ENCODE measurements around the gene EFNA1. TPM values are rescaled to one million over a fixed set of nuclear protein-coding genes. Genes with fewer than 3 reads are reported as not detected.

The EFNA1 gene
- total RNA-seq, 1 donor = 21.3 TPM

- no peak for DNase-seq (ENCODE audit: low read depth in 2 of 3, low spot score in 2 of 3)
Observed at GRCh38 chr1:155123801-155124200, 3.9 kb upstream of the EFNA1 start.

DNA sequence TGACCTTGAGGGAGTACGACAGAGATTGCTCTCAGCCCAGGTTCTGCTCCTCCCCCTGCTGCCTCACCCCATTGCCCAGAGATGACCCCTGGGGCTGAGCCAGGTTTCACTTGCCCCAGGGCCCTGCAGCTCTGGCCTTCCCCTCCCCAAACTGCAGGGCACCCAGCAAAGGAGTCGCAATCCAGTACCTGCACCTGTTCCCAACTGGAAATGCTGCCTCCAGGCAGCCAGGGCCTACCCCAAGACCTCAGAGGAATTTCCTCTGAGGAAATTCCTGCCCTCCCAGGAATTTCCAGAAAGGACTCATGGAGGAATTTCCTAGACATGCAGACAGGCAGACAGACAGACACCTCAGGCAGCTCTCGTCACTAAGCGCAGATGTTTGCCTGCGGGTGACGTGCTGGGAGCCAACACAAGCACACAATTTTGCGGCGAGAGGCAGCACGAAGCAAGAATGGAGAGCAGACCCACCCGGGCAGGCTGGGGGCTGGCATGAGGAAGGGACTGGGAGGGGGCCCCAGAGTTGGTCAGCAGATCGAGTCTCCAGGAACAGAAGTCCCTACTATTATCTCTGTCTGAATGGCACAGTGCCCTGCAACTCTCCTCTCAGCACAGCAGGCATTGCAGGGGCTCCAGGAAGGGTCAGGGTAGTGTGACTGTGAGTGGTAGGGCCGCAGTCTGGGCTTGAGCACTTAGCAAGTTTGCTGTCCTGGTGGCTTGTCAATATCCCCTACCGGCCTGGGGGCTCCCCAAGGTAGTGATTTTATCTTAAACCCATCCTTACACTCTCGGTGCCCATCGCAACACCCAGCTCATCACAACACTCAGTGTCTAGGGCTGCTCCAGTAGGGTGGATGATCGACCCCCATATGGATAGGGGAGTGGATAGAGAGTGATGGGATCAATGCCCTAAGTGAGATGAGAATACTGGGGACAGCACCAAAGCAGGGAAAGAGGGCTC is 2.9 kb upstream of the EFNA1 start:
- DNase-seq (ENCODE audit: low read depth in 2 of 3, low spot score in 2 of 3) = no peak

GRCh38 chr1:155125511-155125945 is 2.1 kb upstream of the EFNA1 start:
- no peak for DNase-seq (ENCODE audit: low read depth in 2 of 3, low spot score in 2 of 3)

DNA sequence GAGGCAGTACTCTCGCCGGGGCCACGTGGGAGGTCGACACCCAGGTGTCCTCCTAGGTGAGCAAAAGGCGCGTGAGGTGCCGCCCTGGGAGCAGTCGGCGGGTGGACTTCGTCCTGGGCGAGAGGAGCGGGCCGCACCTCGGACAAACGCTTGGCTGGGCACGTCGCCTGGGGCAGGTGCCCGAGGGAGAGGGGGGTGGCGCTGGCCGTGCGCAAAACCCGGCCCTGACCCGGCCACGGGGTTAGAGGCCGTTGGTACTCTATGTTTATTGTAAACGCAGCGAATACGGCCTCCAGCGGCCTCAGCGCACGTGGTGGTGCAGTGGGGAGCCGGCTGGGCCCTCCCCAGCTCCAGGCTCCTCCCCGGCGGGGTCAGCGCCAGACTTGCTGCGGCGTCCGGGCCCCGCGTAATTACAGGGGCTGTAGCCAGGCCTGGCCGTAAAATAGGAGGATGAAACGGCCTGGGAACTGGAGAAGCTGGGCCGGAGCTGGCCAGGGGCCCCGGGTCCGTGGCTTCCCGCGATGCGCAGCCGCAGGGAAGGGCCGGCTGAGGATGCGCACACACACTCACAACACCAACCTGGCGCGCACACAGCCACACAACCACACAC is 1.6 kb upstream of the EFNA1 start:
- no peak for DNase-seq (ENCODE audit: low read depth in 2 of 3, low spot score in 2 of 3)

DNA sequence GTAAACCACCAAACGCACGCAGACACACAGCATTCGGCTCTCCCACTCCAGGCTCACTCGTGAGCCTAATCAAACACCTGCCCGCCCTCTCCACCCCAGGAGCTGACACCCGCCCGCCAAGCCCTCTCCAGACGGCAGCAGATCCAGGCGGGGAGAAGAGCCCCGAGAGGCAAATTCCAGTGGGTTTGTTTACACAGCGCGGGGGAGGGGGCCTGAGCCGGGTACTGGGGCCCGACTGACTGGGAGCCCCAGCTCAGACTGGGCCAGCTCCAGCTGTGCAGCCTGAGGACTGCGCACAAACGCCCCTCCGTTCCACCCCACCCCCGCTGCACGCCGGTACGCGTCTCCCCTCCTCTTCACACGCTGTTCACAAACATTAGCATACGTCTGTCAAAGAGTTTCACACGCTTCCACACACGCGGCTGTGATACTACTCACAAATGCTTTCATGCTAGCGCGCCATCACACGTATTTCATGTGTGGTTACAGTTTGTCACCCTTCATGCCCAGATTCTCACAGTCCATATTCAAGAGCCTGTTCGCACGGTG is 1.0 kb upstream of the EFNA1 start:
- DNase-seq (ENCODE audit: low read depth in 2 of 3, low spot score in 2 of 3) = peak in 1 of 3 donors; percentile 69

- DNase-seq (ENCODE audit: low read depth in 2 of 3, low spot score in 2 of 3) = no peak
Observed at GRCh38 chr1:155127967-155128754, 485 bp downstream of the EFNA1 start.

- no peak for DNase-seq (ENCODE audit: low read depth in 2 of 3, low spot score in 2 of 3)
Observed at GRCh38 chr1:155128755-155129473, 1.2 kb downstream of the EFNA1 start.

- peak in 1 of 3 donors; percentile 39 for DNase-seq (ENCODE audit: low read depth in 2 of 3, low spot score in 2 of 3)
Observed at GRCh38 chr1:155130272-155131006, 2.8 kb downstream of the EFNA1 start.

DNA sequence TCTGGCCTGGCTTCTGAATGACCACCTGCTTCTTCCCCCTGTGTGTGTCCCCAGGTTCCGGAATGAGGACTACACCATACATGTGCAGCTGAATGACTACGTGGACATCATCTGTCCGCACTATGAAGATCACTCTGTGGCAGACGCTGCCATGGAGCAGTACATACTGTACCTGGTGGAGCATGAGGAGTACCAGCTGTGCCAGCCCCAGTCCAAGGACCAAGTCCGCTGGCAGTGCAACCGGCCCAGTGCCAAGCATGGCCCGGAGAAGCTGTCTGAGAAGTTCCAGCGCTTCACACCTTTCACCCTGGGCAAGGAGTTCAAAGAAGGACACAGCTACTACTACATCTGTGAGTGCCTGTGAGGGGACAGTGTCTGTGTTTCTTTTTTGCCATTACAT is 3.6 kb downstream of the EFNA1 start:
- DNase-seq (ENCODE audit: low read depth in 2 of 3, low spot score in 2 of 3) = no peak

GRCh38 chr1:155131856-155132255 is 4.2 kb downstream of the EFNA1 start:
- no peak for DNase-seq (ENCODE audit: low read depth in 2 of 3, low spot score in 2 of 3)

GRCh38 chr1:155133799-155134281 is 6.2 kb downstream of the EFNA1 start:
- DNase-seq (ENCODE audit: low read depth in 2 of 3, low spot score in 2 of 3) = no peak

DNA sequence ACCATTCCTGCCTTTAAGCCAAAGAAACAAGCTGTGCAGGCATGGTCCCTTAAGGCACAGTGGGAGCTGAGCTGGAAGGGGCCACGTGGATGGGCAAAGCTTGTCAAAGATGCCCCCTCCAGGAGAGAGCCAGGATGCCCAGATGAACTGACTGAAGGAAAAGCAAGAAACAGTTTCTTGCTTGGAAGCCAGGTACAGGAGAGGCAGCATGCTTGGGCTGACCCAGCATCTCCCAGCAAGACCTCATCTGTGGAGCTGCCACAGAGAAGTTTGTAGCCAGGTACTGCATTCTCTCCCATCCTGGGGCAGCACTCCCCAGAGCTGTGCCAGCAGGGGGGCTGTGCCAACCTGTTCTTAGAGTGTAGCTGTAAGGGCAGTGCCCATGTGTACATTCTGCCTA is 6.6 kb downstream of the EFNA1 start:
- DNase-seq (ENCODE audit: low read depth in 2 of 3, low spot score in 2 of 3) = no peak

GRCh38 chr1:155134880-155135414 is 7.3 kb downstream of the EFNA1 start:
- peak in 1 of 3 donors; percentile 36 for DNase-seq (ENCODE audit: low read depth in 2 of 3, low spot score in 2 of 3)

DNA sequence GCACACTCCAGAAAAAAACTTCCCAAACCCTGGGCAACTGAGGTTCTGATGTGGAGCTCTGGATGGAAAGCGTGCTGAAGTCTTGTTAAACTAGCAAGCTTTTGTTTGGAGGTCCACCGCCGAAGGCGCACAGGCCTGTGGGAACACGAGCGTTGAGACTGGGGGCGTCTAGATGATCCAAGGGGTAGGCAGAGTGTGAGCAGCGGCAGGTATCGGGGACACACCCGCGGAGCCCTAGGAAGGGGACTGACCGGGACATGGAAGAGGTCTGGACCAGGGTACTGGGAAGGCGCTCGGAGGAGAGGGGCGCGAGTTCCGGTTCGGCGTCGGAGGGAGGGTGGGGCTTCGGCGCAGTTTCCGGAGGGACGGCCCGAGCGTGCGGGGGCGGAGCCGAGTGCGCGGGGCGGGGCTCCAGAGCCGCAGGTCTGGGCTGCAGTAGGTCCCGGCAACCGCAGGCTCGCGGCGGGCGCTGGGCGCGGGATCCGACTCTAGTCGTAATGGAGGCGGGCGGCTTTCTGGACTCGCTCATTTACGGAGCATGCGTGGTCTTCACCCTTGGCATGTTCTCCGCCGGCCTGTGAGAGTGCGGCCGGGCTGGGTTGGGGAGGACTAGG is 7.8 kb downstream of the EFNA1 start, which contains the start of gene SLC50A1:
Gene SLC50A1, plus strand, starts transcription at position 438 of the 614 bp plus-strand sequence. Its CDS starts 60 bp downstream, at position 498.
- peak; percentile 80 to 93 (median 93) for DNase-seq (ENCODE audit: low read depth in 2 of 3, low spot score in 2 of 3)

DNA sequence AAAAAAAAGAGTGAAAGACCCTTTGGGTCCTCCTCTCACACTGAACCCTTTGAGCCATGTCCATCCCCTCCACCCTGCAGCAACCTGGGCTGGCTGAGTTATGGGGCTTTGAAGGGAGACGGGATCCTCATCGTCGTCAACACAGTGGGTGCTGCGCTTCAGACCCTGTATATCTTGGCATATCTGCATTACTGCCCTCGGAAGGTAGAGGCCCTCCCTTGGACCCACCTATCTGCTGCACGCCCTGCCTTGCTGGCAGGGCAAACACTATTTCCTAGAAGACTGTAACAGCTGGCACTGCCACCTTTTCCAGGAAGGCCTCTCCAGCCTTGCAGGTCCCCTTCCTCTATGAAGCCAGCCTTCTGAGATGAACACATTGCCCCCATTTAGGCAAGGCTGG is 9.1 kb downstream of the EFNA1 start:
- DNase-seq (ENCODE audit: low read depth in 2 of 3, low spot score in 2 of 3) = no peak

GRCh38 chr1:155137154-155137949 is 9.7 kb downstream of the EFNA1 start:
- no peak for DNase-seq (ENCODE audit: low read depth in 2 of 3, low spot score in 2 of 3)

- DNase-seq (ENCODE audit: low read depth in 2 of 3, low spot score in 2 of 3) = peak; percentile 63 to 90 (median 85)
Observed at GRCh38 chr1:155139895-155140629, 12.4 kb downstream of the EFNA1 start, which contains the start of gene DPM3. DPM3 (minus strand) TSS chr1:155140531; CDS start chr1:155140240, 291 bp downstream.

Measured in hematopoietic multipotent progenitor cell (in vitro differentiated cells).